Measurements from ENCODE around the gene AGK. TPM values are rescaled to one million over a fixed set of nuclear protein-coding genes. Genes with fewer than 3 reads are reported as not detected.

AGK gene
- total RNA-seq, 3 donors from 2014 or later, result 14.7 to 33.1 (median 28.5) TPM

DNA sequence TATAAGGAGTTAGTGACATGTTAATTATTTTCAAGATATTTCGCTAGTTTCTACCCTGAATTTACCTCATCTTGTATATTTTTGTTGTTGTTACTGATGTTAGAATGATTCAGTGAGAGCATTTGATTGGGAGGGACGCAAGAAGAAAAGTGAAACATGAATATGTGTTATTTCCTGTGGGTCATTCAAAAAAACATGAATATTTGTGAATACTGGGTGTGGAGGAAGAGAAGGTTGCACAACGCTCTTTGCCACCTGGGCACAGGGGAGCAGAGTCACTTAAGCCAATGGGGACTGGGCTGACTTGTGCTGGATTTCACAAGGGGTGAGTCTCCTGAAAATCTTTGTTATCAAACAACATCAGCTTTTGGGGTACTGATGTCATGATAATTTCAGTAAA, 39.5 kb downstream of the AGK start:
- intact Hi-C loops (cut with DNase I; ENCODE audit: low total_unique reads), result no loop called here

DNA sequence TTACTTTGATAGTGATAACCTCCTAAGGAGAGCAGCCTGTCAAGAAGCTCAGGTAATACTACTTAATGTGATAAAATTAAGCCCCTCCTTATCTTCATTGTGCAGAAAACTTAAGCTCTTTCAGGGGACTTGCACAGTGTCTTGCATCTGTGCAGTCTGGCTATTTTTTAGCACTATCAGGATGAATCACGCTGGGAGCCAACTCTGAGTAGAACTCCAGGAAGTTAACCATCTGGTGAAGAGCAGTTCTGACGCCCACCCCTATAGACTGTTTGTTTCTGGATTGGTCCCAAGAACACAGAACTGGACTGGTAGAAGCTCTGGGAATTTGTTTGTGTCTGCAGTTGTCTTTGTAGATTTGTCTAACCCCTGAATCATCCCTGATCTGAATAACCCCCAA, 41.9 kb downstream of the AGK start:
- Histone ChIP-seq H3K27me3 (no peaks in the 10 kb centered on the region), H3K36me3 (no peaks in the 10 kb centered on the region), H3K4me3 (no peak overlapping the region), H3K27ac (no peak overlapping the region), H3K4me1 (no peaks in the 10 kb centered on the region), H3K9me3 (no peaks in the 10 kb centered on the region)
- intact Hi-C loops (cut with DNase I; ENCODE audit: low total_unique reads), result no loop called here
- TF ChIP-seq, protein P1, sequence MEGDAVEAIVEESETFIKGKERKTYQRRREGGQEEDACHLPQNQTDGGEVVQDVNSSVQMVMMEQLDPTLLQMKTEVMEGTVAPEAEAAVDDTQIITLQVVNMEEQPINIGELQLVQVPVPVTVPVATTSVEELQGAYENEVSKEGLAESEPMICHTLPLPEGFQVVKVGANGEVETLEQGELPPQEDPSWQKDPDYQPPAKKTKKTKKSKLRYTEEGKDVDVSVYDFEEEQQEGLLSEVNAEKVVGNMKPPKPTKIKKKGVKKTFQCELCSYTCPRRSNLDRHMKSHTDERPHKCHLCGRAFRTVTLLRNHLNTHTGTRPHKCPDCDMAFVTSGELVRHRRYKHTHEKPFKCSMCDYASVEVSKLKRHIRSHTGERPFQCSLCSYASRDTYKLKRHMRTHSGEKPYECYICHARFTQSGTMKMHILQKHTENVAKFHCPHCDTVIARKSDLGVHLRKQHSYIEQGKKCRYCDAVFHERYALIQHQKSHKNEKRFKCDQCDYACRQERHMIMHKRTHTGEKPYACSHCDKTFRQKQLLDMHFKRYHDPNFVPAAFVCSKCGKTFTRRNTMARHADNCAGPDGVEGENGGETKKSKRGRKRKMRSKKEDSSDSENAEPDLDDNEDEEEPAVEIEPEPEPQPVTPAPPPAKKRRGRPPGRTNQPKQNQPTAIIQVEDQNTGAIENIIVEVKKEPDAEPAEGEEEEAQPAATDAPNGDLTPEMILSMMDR (IDR thresholded peaks at IDR 0.05), result no peak
- TF ChIP-seq POLR2A (IDR thresholded peaks at IDR 0.05) (no peak), POLR2AphosphoS5 (IDR thresholded peaks at IDR 0.05) (no peak)
- no peak for DNase-seq (ENCODE audit: low spot score in 2 of 2)

More for the DNA sequence above, 39.5 kb downstream of the AGK start:
- H3K4me1 ChIP-seq, result no peaks in the 10 kb centered on the region
- DNase-seq (ENCODE audit: low spot score in 2 of 2), result no peak
- H3K4me3 ChIP-seq, result no peak overlapping the region
- no peak overlapping the region for H3K27ac ChIP-seq
- TF ChIP-seq, protein P1 (IDR thresholded peaks at IDR 0.05), result no peak
- TF ChIP-seq POLR2AphosphoS5 (IDR thresholded peaks at IDR 0.05) (no peak), POLR2A (IDR thresholded peaks at IDR 0.05) (no peak)
- no peaks in the 10 kb centered on the region for H3K36me3 ChIP-seq
- H3K9me3 ChIP-seq, result no peaks in the 10 kb centered on the region
- H3K27me3 ChIP-seq, result no peaks in the 10 kb centered on the region

GRCh38 chr7:141597966-141598365, 46.8 kb downstream of the AGK start:
- DNase-seq (ENCODE audit: low spot score in 2 of 2), result no peak
- H3K27me3 ChIP-seq, result no peaks in the 10 kb centered on the region
- no peaks in the 10 kb centered on the region for H3K36me3 ChIP-seq
- H3K27ac ChIP-seq, result no peak overlapping the region
- H3K4me3 ChIP-seq, result no peak overlapping the region
- intact Hi-C loops (cut with DNase I; ENCODE audit: low total_unique reads), result no loop called here
- H3K4me1 ChIP-seq, result no peaks in the 10 kb centered on the region
- no peaks in the 10 kb centered on the region for H3K9me3 ChIP-seq
- TF ChIP-seq POLR2A (IDR thresholded peaks at IDR 0.05) (no peak), POLR2AphosphoS5 (IDR thresholded peaks at IDR 0.05) (no peak)
- TF ChIP-seq, protein P1 (IDR thresholded peaks at IDR 0.05), result no peak

- Histone ChIP-seq H3K4me3 (no peak overlapping the region), H3K27ac (no peak overlapping the region), H3K9me3 (no peaks in the 10 kb centered on the region), H3K27me3 (no peaks in the 10 kb centered on the region), H3K4me1 (no peaks in the 10 kb centered on the region), H3K36me3 (no peaks in the 10 kb centered on the region)
- no peak for DNase-seq (ENCODE audit: low spot score in 2 of 2)
- intact Hi-C loops (cut with DNase I; ENCODE audit: low total_unique reads), result no loop called here
- TF ChIP-seq, protein P1 (IDR thresholded peaks at IDR 0.05), result no peak
- TF ChIP-seq POLR2AphosphoS5 (IDR thresholded peaks at IDR 0.05), result no peak
- TF ChIP-seq POLR2A (IDR thresholded peaks at IDR 0.05), result no peak
Observed at GRCh38 chr7:141598408-141598807, 47.2 kb downstream of the AGK start.

DNA sequence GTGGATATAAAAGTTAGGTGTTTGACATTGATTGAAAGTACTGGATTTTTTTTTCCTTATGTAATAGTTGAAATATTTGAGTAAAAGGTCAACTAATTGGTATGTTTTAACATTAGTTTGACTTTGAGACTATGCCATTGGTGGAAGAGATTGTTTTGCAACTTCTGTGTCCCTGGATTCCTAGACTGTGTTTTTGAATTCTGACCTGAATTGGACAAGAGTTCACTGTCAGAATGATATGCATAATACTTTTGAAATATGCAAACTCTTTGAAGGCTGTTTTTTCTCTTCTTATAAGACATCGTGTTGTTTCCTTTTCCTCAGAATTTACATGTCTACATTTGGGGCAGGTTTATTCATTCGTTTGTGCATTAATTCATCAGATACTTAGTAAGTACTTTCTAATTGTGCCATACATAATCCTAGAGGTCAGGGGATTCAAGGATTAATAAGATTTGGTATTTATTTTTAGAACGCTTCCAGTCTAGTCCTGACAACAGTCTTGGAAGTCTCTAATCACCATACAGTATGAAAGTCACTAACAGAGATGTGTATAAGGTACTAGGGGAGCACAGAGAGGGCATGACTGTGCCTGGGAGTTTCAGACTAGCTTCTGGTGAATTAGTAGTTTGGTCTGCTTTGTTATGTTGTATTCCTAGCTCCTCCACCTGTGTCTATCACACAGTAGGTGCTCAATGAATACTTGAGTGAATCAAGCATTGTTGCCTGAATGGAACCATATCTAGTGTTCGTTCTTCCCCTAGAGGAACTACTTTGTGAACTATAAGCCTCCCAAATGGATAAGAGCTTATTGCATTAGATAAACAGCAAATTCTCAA, 49.2 kb downstream of the AGK start:
- Histone ChIP-seq H3K4me1 (no peaks in the 10 kb centered on the region), H3K27ac (no peak overlapping the region), H3K9me3 (no peaks in the 10 kb centered on the region), H3K4me3 (no peak overlapping the region), H3K36me3 (no peaks in the 10 kb centered on the region), H3K27me3 (no peaks in the 10 kb centered on the region)
- no peak for DNase-seq (ENCODE audit: low spot score in 2 of 2)
- TF ChIP-seq POLR2A (IDR thresholded peaks at IDR 0.05), result no peak
- TF ChIP-seq POLR2AphosphoS5 (IDR thresholded peaks at IDR 0.05), result no peak
- TF ChIP-seq, protein P1 (IDR thresholded peaks at IDR 0.05), result no peak
- intact Hi-C loops (cut with DNase I; ENCODE audit: low total_unique reads), result no loop called here

Data from breast epithelium (tissue), 4 donors.